ENCODE measurements around the gene TNPO2. TPM values are rescaled to one million over a fixed set of nuclear protein-coding genes. Genes with fewer than 3 reads are reported as not detected.

The TNPO2 gene
- total RNA-seq, 1 experiment from 2014 or later: 105 TPM

DNA sequence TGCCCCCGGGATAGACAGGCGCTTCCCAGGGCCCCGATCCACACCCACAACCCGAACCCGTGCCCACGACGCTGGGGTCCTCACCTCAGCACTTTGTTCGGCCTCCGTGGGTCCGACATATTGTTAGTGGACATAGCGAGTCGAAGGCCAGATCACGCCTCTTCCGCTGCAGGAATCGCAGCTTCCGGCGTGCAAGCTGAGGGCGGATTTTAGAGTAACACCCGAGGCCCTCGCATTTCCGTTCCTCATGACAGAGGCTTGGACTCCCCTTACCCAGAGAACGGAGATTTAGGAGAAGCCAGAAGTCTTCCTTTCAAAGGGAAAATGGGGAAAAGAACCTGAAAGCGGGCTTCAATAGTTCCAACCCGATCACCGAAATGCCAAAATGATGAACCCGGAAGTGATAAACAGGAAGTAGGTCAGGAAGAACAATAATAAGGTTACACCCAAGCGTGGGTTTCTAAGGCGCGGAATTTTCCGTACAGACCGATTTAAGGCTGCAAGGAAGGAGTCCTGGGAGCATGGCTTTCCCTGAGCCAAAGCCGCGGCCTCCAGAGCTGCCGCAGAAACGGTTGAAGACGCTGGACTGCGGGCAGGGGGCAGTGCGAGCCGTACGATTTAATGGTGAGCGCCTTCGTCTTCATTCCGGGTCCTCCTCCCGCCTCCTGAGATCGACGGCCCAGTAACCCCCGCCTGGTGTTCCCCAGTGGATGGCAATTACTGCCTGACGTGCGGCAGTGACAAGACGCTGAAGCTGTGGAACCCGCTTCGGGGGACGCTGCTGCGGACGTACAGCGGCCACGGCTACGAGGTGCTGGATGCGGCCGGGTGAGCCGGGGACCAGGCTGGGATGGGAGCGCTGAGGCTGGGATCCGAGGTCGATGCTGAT, 54.2 kb downstream of the TNPO2 start (continued):
- TF ChIP-seq ZSCAN18 (CRISPR knock-in tag; IDR thresholded peaks at IDR 0.05): no peak
- TF ChIP-seq E2F5 (CRISPR knock-in tag; IDR thresholded peaks at IDR 0.05): no peak
- TF ChIP-seq, protein P1, sequence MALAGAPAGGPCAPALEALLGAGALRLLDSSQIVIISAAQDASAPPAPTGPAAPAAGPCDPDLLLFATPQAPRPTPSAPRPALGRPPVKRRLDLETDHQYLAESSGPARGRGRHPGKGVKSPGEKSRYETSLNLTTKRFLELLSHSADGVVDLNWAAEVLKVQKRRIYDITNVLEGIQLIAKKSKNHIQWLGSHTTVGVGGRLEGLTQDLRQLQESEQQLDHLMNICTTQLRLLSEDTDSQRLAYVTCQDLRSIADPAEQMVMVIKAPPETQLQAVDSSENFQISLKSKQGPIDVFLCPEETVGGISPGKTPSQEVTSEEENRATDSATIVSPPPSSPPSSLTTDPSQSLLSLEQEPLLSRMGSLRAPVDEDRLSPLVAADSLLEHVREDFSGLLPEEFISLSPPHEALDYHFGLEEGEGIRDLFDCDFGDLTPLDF (CRISPR knock-in tag; IDR thresholded peaks at IDR 0.05): no peak
- TF ChIP-seq SMAD4 (CRISPR knock-in tag; IDR thresholded peaks at IDR 0.05): no peak
- TF ChIP-seq SMAD3 (CRISPR knock-in tag; IDR thresholded peaks at IDR 0.05; ENCODE audit: borderline replicate concordance): 0 out of 2 replicates have a peak, but pooled peaks have one; percentile 55
- no peak for TF ChIP-seq ZMAT4 (CRISPR knock-in tag; IDR thresholded peaks at IDR 0.05)
- no peak for TF ChIP-seq ERG (CRISPR knock-in tag; IDR thresholded peaks at IDR 0.05)
- TF ChIP-seq TEAD4 (CRISPR knock-in tag; IDR thresholded peaks at IDR 0.05): 0 out of 2 replicates have a peak, but pooled peaks have one; percentile 33
- TF ChIP-seq, protein P2, sequence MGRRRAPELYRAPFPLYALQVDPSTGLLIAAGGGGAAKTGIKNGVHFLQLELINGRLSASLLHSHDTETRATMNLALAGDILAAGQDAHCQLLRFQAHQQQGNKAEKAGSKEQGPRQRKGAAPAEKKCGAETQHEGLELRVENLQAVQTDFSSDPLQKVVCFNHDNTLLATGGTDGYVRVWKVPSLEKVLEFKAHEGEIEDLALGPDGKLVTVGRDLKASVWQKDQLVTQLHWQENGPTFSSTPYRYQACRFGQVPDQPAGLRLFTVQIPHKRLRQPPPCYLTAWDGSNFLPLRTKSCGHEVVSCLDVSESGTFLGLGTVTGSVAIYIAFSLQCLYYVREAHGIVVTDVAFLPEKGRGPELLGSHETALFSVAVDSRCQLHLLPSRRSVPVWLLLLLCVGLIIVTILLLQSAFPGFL (CRISPR knock-in tag; IDR thresholded peaks at IDR 0.05; ENCODE audit: borderline replicate concordance): no peak
- TF ChIP-seq NFYB (CRISPR knock-in tag; conservative IDR thresholded peaks at IDR 0.05; ENCODE audit: low read depth): no peak; the same call in 1 of the 2 replicates
- TF ChIP-seq NFE2L1 (CRISPR knock-in tag; IDR thresholded peaks at IDR 0.05): no peak
- TF ChIP-seq ZNF317 (CRISPR knock-in tag; IDR thresholded peaks at IDR 0.05; ENCODE audit: borderline replicate concordance, low read depth): no peak
- TF ChIP-seq HMGA2 (CRISPR knock-in tag; IDR thresholded peaks at IDR 0.05): no peak
- TF ChIP-seq MXD4 (CRISPR knock-in tag; IDR thresholded peaks at IDR 0.05; ENCODE audit: borderline replicate concordance): no peak
- TF ChIP-seq ZNF232 (CRISPR knock-in tag; IDR thresholded peaks at IDR 0.05): no peak; the same call in 1 of the 2 replicates
- TF ChIP-seq EMX1 (CRISPR knock-in tag; IDR thresholded peaks at IDR 0.05): peak; percentile 66; the same call in 1 of the 2 replicates
- TF ChIP-seq FOXK1 (CRISPR knock-in tag; IDR thresholded peaks at IDR 0.05): peak; percentile 80
- no peak for TF ChIP-seq PRRX2 (CRISPR knock-in tag; IDR thresholded peaks at IDR 0.05)
- TF ChIP-seq NR1H2 (CRISPR knock-in tag; IDR thresholded peaks at IDR 0.05): no peak
- TF ChIP-seq, protein P3, sequence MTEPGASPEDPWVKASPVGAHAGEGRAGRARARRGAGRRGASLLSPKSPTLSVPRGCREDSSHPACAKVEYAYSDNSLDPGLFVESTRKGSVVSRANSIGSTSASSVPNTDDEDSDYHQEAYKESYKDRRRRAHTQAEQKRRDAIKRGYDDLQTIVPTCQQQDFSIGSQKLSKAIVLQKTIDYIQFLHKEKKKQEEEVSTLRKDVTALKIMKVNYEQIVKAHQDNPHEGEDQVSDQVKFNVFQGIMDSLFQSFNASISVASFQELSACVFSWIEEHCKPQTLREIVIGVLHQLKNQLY (CRISPR knock-in tag; IDR thresholded peaks at IDR 0.05): no peak
- no peak; the same call in 1 of the 2 replicates for TF ChIP-seq ZNF416 (CRISPR knock-in tag; IDR thresholded peaks at IDR 0.05)
- TF ChIP-seq, protein P4, sequence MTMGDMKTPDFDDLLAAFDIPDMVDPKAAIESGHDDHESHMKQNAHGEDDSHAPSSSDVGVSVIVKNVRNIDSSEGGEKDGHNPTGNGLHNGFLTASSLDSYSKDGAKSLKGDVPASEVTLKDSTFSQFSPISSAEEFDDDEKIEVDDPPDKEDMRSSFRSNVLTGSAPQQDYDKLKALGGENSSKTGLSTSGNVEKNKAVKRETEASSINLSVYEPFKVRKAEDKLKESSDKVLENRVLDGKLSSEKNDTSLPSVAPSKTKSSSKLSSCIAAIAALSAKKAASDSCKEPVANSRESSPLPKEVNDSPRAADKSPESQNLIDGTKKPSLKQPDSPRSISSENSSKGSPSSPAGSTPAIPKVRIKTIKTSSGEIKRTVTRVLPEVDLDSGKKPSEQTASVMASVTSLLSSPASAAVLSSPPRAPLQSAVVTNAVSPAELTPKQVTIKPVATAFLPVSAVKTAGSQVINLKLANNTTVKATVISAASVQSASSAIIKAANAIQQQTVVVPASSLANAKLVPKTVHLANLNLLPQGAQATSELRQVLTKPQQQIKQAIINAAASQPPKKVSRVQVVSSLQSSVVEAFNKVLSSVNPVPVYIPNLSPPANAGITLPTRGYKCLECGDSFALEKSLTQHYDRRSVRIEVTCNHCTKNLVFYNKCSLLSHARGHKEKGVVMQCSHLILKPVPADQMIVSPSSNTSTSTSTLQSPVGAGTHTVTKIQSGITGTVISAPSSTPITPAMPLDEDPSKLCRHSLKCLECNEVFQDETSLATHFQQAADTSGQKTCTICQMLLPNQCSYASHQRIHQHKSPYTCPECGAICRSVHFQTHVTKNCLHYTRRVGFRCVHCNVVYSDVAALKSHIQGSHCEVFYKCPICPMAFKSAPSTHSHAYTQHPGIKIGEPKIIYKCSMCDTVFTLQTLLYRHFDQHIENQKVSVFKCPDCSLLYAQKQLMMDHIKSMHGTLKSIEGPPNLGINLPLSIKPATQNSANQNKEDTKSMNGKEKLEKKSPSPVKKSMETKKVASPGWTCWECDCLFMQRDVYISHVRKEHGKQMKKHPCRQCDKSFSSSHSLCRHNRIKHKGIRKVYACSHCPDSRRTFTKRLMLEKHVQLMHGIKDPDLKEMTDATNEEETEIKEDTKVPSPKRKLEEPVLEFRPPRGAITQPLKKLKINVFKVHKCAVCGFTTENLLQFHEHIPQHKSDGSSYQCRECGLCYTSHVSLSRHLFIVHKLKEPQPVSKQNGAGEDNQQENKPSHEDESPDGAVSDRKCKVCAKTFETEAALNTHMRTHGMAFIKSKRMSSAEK (CRISPR knock-in tag; IDR thresholded peaks at IDR 0.05; ENCODE audit: borderline replicate concordance): no peak
- no peak for TF ChIP-seq TP53 (CRISPR knock-in tag; IDR thresholded peaks at IDR 0.05)
- no peak for TF ChIP-seq ATF1 (CRISPR knock-in tag; IDR thresholded peaks at IDR 0.05)
- TF ChIP-seq, protein P5, sequence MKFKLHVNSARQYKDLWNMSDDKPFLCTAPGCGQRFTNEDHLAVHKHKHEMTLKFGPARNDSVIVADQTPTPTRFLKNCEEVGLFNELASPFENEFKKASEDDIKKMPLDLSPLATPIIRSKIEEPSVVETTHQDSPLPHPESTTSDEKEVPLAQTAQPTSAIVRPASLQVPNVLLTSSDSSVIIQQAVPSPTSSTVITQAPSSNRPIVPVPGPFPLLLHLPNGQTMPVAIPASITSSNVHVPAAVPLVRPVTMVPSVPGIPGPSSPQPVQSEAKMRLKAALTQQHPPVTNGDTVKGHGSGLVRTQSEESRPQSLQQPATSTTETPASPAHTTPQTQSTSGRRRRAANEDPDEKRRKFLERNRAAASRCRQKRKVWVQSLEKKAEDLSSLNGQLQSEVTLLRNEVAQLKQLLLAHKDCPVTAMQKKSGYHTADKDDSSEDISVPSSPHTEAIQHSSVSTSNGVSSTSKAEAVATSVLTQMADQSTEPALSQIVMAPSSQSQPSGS (CRISPR knock-in tag; IDR thresholded peaks at IDR 0.05; ENCODE audit: borderline replicate concordance, low read depth): 0 out of 2 replicates have a peak, but pooled peaks have one; percentile 11
- TF ChIP-seq TCF7 (CRISPR knock-in tag; IDR thresholded peaks at IDR 0.05; ENCODE audit: low read depth): no peak

All from WTC11 (cell line).